ENCODE measurements around the gene NES. TPM values are rescaled to one million over a fixed set of nuclear protein-coding genes. Genes with fewer than 3 reads are reported as not detected.
"Not testable (repeated sequence)": the region's sequence is repeated elsewhere in the genome, so short reads cannot be mapped to it uniquely, and the experiment has no call there.

Gene NES
- polyA plus RNA-seq, 4 donors = 55.8 to 159 (median 147) TPM

DNA sequence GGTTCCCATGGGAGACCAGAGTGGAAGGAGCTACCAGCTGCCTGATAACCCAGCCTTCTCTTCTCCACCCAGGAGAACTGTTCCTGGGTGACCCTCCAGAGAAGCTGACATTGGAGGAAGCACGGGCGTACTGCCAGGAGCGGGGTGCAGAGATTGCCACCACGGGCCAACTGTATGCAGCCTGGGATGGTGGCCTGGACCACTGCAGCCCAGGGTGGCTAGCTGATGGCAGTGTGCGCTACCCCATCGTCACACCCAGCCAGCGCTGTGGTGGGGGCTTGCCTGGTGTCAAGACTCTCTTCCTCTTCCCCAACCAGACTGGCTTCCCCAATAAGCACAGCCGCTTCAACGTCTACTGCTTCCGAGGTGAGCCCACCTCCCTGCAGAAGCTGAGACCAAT lies 28.7 kb downstream of the NES start:
- no peak for DNase-seq (ENCODE audit: low read depth in 4 of 4, low spot score in 3 of 4)

DNA sequence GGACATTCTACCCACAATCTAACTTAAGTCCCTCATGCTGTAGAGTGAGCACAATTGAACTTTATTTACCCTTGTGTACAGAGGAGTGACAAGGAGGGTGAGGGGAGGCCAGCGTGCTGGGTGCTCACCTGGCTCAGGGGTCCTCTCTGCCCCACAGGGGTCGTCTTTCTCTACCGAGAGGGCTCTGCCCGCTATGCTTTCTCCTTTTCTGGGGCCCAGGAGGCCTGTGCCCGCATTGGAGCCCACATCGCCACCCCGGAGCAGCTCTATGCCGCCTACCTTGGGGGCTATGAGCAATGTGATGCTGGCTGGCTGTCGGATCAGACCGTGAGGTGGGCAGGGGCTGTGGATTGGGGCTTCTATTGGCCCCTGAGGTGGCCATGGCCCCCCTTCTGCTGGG lies 29.9 kb downstream of the NES start:
- no peak for DNase-seq (ENCODE audit: low read depth in 4 of 4, low spot score in 3 of 4)

- no peak for DNase-seq (ENCODE audit: low read depth in 4 of 4, low spot score in 3 of 4)
Observed at GRCh38 chr1:156646738-156647211, 30.4 kb downstream of the NES start.

GRCh38 chr1:156645666-156646065 lies 31.5 kb downstream of the NES start:
- DNase-seq (ENCODE audit: low read depth in 4 of 4, low spot score in 3 of 4) = no peak

- no peak for DNase-seq (ENCODE audit: low read depth in 4 of 4, low spot score in 3 of 4)
Observed at GRCh38 chr1:156645056-156645455, 32.2 kb downstream of the NES start.

GRCh38 chr1:156644640-156645039 lies 32.6 kb downstream of the NES start:
- DNase-seq (ENCODE audit: low read depth in 4 of 4, low spot score in 3 of 4) = no peak

DNA sequence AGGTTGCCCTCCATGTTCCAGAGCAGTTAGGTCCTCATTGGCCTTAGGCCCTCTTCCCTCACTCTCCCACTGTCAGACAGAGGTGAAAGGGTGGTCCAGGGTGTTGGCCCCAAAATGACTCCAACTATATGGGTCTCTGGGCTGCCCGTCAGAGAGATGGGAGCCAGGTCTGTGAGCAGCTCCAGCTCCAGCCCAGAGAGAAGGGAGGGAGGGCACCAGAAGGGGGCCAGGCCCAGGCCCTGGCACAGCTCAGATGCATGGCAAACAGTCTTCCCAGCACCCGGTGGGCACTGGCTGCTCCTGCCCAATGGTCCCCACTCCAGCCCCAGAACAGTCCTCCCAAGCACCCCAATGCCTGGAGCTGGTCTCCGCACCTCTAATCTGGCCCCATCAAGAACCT lies 33.1 kb downstream of the NES start:
- DNase-seq (ENCODE audit: low read depth in 4 of 4, low spot score in 3 of 4) = no peak

GRCh38 chr1:156643778-156644092 lies 33.5 kb downstream of the NES start:
- DNase-seq (ENCODE audit: low read depth in 4 of 4, low spot score in 3 of 4) = no peak

DNA sequence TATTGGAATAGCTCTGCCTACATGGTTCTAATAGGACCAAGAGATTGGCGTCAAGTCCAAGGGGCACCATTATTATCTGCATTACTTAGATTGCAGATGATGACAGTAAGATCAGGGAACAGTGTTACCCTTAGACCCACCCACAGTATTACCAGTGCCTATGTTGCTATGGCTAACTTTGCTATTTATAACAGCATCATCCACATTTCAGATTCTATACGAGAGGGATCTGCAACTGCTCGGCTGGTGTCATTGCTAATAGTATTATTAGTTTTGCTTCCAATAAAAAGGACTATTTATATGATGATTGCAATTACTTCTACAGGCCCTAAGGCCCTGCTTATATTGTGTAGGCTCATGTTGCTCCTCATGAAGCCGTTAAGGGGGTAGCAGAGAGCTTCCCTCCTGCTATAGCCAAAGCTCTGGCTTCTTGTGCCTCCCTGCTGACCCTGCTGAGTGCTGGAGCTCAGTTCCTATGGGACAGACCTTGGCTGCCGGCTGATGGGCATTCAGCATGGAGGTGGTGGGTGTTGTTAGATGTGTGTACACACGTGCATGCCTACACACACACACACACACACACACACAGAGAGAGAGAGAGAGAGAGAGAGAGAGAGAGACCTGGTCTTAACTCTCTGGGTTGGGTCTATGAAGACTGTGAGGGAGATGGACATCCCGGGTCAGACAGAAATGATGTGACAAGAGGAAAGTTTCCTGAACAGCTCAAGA lies 34.0 kb downstream of the NES start:
- DNase-seq (ENCODE audit: low read depth in 4 of 4, low spot score in 3 of 4) = no peak

DNA sequence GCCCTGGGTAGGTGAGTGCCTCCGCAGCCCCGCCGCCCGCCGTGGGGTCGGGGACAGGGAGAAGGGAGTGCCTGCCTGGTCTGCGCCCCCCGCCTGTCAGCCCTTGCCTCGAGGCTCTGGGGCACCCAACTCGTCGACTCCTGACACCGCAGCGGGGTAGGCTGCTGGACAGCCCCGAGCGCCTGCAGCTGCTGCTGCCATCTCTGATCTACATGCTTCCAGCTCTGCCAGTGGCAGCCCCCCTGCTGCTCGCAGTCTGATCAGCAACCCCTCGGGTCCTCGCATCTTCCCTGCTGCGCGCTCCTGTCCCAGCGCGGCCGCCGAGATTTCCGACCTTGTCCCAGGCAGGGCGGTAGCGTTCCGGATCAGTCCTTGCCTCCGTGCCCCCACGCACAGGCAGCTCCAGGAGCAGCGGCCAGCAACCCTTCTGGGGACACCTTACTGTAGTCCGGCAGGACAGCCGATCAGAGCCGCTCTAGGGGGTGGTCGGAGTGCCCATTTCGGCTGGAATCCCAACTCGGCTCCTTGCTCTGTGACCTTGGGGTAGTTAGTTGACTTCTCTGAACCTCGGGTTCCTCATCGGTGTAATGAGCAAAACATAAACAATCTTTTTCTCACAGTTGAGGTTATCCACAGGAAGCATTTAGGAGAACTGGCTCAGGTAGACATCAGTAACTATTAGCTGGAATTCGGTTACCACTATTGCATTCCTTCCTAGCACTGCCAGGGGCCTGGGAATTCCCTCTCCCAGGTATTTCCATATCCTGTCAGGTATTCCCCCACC lies 34.8 kb downstream of the NES start:
- no peak for DNase-seq (ENCODE audit: low read depth in 4 of 4, low spot score in 3 of 4)

- no peak for DNase-seq (ENCODE audit: low read depth in 4 of 4, low spot score in 3 of 4)
Observed at GRCh38 chr1:156641761-156642264, 35.4 kb downstream of the NES start, which contains the start of gene BCAN. Gene BCAN, plus strand, starts transcription at chr1:156642117. Its CDS starts 3,938 bp downstream, at chr1:156646055.

DNA sequence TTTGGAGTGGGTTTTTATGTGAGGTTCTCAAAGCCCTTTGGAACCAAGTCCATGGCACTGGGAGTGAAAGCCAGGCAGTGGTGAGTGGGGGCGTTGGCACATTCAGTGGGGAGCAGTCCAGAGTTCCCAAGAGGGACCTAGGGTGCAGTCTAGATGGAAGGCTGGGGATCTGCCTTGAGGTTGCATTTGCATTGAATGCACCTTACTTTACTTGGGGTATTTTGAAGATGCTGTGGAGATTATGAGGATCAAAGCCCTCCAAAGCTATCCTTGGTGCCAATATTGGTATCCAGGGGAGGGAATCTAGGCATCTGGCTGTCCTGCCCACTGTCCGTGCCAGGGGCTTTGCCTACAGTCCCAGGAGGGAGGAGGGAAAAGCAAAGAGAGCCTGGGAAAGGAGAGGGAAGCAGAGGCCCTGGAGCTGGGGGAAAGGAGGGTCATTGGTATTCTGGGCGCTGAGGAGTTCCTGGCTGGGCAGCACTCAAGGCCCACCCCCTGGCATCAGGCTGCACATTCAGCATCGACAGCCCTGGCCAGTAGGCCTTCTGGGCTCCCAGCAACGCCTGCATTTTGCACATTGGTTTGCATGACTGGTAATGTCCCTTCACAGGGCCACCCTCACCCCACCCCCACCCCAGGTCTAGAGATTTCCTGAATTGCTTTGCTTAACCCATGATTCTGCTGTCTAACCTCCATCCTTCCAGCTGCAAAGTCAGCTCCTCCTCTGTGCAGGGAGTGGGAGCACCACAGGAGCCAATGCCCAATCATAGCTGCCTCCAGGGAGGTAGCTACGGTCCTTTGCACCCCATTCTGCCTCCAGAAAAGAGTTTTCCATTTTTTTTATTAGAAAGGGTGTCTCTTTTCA lies 36.1 kb downstream of the NES start:
- no peak for DNase-seq (ENCODE audit: low read depth in 4 of 4, low spot score in 3 of 4)

- no peak for DNase-seq (ENCODE audit: low read depth in 4 of 4, low spot score in 3 of 4)
Observed at GRCh38 chr1:156639601-156640101, 37.6 kb downstream of the NES start.

DNA sequence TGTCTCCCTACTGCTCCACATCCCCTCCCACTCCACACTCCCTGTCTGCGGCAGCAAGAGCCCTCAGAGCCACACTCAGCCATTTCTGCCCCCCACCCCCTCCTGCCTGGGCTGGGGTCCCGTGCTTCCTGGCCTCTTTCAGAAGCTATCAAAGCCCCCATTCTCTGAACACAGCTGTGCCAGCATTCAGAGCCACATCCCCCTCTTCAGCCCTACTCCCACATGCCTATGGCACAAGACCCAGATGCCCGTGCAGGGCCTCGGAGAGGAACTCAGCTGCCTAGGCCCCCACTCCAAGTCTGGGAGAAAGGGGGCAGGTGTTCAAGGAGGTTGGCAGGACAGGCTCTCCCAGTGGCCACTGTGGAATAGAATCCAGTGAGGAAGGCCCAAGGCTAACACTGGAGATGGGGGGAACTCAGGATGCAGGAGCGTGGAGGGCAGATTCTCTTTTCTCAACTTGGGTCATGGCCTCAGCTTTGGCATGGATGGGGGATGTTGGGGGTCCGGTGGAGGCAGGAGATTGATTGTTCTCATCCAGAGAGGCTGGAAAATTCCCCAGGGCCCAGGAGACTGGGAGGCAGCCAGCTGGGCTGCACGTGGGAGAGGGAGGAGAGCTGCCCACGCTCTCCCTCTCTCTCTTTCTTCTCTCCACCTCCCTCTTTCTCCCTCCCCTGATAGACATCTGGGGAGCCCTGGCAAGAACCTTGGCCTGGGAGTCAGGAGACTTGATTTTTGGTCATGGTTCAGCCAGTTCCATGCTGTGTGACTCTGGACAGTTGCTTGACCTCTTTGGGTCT lies 38.8 kb downstream of the NES start:
- DNase-seq (ENCODE audit: low read depth in 4 of 4, low spot score in 3 of 4) = no peak

GRCh38 chr1:156632355-156632754 lies 44.9 kb downstream of the NES start:
- DNase-seq (ENCODE audit: low read depth in 4 of 4, low spot score in 3 of 4) = no peak

- not testable (repeated sequence) for DNase-seq (ENCODE audit: low read depth in 4 of 4, low spot score in 3 of 4)
Observed at GRCh38 chr1:156631152-156631551, 46.1 kb downstream of the NES start.

GRCh38 chr1:156629823-156630449 lies 47.3 kb downstream of the NES start:
- no peak for DNase-seq (ENCODE audit: low read depth in 4 of 4, low spot score in 3 of 4)

DNA sequence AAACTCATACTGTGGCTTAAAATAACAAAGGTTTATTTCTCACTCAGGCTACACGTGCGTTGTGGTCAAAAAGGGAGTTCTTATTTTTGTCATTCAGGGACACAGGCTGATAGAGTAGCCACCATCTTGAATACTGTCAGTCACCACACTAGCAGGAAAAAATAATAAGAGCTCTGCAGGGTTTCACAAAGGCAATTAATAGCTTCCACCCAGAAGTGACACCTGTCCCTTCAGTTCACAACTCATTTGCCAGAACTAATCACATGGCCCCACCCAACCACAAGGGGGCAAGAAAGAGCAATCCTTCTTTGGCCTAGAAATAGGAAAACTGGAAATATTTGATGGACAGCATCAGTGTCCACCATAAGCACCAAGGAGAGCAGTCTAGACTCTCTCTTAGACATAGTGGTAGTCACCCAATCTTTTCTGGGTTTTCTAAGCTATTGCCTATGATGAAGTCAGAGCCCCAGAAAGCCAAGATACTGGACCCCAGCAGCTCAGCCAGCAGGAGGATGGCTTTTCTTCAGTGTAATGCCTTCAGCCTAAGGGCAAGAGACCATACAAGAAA lies 49.8 kb downstream of the NES start:
- DNase-seq (ENCODE audit: low read depth in 4 of 4, low spot score in 3 of 4) = no peak

DNA sequence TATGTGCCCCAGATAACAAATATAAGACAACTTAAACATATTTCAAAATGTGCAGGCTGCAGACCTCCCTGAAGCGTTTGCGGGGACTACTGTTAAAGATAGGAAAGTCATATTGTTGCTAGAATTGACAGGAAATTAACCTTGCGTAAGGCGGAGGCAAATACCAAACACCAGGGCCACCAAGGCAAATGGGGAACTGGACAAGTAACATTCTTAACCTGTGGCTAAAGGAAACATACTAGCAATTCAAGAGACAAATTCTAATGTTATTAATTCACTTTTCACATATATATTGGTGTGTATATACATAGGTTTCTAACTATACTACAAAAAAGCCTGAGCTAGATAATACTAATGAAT lies 51.1 kb downstream of the NES start:
- no peak for DNase-seq (ENCODE audit: low read depth in 4 of 4, low spot score in 3 of 4)
